ENCODE results near the gene NMNAT2.

Gene NMNAT2

DNA sequence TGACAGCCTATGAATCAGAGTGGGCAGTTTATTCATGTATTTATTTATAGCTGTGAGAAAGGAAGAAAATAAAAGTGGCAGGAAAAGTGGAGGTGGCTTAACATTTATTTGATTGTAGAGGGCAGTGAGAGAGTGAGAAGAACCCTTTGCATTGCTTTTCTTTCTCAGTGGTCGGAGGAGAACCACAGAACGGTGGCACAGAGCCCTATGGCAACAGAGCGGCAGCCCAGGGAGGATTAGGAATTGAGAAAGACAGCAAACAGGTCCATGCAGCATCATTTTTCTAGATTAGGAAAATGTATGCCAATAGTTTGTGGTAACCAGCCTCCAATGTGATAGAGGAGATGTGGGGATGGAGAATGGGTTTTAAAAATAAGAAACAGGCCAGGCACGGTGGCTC lies 53.1 kb downstream of the NMNAT2 start:
- no peak for DNase-seq (ENCODE audit: low spot score)

- no peak for DNase-seq (ENCODE audit: low spot score)
These were observed 54.2 kb downstream of the NMNAT2 start for GRCh38 chr1:183363972-183364371.

DNA sequence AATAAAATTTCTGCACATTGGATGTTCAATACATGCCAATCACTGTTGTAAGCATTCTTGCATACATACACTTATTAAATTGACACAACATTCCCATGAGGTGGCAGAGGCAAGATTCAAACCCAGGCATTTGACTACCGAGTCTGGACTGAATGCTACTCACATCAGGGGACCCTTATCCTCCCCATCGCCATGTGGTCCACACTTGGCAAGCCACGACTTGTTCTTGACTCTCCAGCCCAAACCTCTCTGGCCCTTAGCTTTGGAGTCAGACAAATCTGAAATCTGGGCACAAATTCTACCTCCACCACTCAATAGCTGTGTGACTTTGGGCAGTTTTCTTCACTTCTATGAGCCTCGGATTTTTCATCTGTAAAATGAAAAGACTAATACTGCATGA lies 57.1 kb downstream of the NMNAT2 start:
- no peak for DNase-seq (ENCODE audit: low spot score)

- no peak for DNase-seq (ENCODE audit: low spot score)
These were observed 57.7 kb downstream of the NMNAT2 start for GRCh38 chr1:183360473-183360872.

DNA sequence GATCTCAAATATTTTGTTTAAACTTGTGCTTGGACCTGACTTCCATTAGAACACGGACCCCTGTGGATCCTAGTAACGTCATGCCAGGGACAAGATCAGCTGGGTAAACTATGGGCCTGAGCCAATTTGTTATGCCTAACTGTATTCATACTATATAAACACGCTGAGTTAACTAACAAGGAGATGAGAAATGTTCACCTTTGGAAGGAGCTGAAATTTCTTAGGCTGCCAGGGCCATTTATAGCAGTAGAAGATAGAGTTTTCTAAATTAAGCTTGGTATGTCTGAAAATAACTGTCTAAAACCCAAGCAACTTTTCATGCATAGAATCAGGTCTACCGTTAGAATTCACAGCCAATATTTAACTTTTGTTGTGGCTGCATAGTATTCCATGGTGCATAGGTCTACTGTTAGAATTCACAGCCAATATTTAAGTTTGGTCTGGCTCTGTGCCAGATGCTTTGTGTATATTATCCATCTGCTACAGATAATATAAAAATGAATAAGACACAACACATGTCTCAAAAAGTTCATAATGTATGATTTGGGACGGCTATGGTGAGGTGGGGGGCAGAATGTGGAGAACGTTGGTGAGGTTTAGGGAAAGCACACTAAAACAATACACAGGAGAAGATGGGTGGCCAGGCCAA lies 61.5 kb downstream of the NMNAT2 start:
- no peak for DNase-seq (ENCODE audit: low spot score)

DNA sequence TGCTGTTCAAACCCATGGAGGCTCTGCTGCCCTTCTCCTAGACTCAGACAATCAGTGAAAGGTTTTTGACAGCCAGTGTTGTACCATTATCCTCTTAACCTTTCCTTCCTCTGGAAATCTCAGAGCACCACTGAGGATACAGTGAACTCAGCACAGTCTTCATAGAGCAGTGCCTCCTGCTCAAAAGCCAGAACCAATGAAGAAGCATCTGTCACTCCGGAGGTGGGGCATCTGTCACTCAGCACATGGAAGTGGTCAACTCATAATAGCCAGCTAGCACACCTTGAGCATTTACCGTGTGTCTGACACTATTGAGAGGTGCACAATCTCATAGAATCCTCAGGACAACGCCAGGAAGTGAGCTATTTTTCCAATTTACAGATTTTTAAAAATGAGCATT lies 62.4 kb downstream of the NMNAT2 start:
- DNase-seq (ENCODE audit: low spot score) = no peak

DNA sequence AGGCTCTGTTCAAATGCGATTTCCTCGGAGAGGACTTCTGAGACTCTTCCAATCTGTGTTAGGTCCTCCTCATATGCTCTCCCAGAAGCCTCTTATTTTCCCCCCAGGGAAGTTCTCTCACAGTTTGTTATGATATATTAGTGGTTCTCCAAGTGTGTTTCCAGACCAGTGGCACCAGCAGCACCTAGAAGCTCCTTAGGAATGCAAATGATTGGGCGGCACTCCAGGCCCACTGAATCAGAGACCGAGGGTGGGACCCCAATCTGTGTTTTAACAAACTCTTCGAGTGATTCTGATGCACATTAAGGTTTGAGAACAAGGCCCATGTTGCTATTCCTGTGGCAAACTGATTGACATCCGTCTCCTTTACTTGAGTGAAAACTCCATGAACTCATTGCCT lies 63.0 kb downstream of the NMNAT2 start:
- DNase-seq (ENCODE audit: low spot score) = no peak

DNA sequence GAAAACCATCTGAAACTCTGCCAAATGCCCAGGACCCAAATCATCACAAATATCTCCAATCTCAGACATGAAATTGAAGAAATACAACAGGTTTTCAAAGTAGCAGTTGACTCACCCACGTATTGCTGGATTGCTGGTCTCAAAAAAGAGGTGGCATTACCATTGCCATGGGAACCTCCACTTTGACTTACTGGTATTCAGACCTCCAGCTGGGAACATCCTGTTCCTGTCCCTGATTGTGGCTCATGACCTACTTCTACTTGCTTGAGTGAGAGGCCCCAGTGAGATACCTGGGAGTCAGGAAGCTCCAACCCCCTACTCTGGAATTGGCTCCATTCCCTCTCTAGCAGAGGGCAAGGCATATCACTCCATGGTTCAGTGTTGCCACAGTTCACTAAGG lies 64.6 kb downstream of the NMNAT2 start:
- no peak for DNase-seq (ENCODE audit: low spot score)

GRCh38 chr1:183349201-183349711 lies 68.9 kb downstream of the NMNAT2 start:
- DNase-seq (ENCODE audit: low spot score) = no peak

DNA sequence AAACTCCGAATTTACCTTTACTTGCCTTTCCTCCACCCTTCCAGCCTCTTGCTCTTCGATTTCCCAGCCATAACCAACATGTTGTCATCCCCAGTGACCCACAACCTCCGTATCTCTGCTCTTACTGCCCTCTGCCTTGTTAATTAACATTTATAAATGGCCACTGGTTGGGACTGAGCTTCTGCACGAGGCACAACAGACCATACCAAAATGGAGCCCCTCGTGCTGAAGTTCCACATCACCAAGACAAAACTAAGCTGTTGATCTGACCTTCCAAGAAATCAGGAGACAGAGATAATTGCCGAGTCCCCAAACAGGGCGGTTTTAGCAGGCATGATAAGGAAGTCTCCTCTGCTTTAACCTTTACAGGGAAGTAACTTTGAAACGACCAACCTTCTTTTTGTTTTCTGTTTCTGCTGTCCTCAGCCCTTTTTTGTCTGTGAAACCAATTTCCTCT lies 71.9 kb downstream of the NMNAT2 start:
- DNase-seq (ENCODE audit: low spot score) = no peak

- no peak for DNase-seq (ENCODE audit: low spot score)
These were observed 78.5 kb downstream of the NMNAT2 start for GRCh38 chr1:183339556-183340167.

GRCh38 chr1:183331091-183331742 lies 87.0 kb downstream of the NMNAT2 start:
- DNase-seq (ENCODE audit: low spot score) = no peak

- no peak for DNase-seq (ENCODE audit: low spot score)
These were observed 87.8 kb downstream of the NMNAT2 start for GRCh38 chr1:183330335-183330734.

DNA sequence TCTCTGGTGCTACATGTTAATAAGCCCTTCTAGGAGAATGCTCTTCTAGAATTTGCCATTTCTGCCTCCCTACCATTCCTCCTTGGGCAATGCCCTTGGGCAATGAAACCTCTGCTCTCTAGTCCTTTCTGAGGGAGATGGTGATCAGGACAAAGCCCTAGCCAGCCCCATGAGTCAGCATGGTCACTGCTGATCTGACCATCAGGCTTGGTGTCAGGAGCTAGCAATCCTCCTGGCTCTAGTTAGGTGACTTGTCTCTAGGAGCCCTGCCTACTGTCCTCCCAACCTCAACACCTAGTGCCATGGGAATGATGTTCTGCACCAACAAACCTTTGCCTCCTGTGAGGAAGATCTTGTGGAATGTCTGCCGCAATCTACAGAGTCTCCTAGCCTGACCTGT lies 89.8 kb downstream of the NMNAT2 start:
- DNase-seq (ENCODE audit: low spot score) = no peak

GRCh38 chr1:183327434-183328290 lies 90.5 kb downstream of the NMNAT2 start:
- no peak for DNase-seq (ENCODE audit: low spot score)

DNA sequence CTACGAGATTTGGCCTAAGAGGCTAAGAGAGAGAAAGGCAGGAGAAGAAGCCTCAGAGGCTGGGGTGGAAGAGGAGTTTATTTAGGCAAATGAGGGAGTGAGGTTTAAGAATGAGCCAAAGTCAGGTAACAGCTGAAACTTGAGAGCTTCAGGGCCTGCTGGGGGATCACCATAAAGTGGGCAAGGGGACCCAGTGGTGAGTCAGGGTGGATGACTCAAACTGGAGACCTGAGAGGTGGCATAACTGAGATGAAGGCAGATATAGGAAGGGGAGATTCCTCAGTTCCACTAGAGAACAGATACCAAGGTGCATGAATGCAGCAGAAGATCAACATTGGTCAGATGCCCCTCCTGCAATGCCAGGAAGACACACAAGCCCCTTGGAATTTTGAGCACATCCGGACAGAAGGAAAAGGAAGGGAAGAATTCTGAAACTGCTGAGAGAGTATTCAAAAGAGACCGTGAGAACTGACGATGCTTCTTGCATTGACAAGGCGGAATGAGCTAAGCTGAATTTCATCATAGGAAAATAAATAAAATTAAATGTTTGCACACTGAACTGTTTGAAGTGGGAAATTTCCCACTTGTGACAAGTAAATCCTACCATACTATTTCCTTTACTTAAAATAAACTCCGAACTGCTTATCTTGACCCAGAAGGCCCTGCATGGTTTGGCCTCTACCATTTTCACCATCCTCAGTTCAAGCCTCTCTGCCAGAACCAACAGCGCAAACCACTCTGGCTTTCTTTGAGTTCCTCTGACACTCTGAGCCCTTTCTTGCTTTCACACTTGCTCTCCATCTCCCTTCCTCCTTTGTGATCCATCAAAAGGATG lies 94.1 kb downstream of the NMNAT2 start:
- no peak for DNase-seq (ENCODE audit: low spot score)

DNA sequence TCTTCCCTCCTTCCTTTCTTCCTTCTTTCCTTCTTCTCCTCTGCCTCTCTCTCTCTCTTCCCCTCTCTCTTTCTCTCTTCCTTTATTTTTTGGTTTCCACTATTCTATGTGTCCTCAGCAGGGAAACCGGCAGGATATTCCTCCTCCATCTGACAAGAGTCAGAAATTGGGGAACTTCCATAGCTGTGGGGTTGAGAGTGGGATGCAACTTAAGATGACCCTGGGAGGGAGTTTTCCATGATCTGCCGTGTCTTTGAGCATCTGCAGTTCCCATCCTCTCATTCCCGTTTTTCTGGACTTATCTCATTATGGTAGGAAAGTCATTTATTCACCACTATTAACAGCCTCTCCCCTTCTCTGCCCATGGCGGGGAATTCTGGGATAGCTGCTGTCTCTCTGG lies 98.6 kb downstream of the NMNAT2 start:
- no peak for DNase-seq (ENCODE audit: low spot score)

GRCh38 chr1:183319051-183319450 lies 99.1 kb downstream of the NMNAT2 start:
- DNase-seq (ENCODE audit: low spot score) = no peak

DNA sequence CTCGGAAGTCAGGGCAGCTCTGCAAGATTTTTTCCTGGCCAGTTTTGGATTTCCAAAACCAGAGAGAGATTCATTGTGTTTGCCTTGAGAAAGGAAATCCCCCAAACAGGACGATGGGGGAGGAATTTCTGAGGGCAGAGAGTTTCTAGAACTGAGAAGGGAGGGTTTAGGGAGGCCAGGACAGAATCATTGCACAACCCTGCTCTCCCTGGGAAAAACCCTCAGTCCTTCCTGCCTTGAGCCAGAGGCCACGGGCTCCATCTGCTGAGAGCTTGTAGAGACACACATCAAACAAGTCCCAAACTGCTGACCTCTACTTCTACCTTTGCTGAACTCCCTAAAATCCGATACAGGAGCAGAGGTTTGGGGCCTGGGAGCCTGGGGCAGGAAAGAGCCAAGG lies 99.7 kb downstream of the NMNAT2 start:
- DNase-seq (ENCODE audit: low spot score) = no peak

DNA sequence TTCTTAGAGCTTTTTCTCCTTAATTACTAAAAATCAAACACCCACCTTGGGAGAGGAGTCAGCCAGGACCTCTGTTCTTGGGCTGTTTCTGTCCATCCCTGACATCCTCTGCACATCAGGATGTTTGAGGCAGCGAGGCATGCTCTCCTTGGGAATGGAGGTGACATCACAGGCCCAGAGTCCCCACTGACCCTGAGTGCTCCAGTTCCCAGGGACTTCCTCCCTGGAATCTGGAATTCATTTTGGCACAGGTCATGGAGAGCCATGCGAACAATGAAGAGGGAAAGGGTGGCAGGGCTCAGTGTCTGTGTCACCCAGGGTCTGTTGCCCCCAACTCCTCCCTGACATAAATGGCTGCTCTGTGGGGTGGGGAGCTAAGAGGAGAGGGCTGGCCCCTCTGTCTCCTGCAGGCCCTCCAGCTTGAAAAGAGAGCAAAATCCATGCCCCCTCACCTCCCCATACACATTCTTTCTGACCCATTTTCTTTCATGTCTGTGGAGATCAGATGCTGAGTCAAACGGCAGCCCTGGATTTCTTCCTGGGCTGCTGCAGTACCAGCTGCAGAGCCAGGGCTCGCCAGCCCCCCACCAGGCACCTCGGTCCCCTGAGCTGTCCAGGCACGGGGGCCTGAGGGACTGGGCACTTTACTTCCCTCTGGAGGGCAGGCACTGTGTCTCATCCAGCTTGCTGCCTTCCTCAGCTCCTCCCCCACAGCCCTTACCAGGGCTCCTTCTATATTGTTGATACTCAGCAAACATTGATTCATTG lies 102.0 kb downstream of the NMNAT2 start:
- DNase-seq (ENCODE audit: low spot score) = no peak

- DNase-seq (ENCODE audit: low spot score) = no peak
These were observed 105.1 kb downstream of the NMNAT2 start for GRCh38 chr1:183313063-183313462.
